ENCODE measurements around the gene MACO1. TPM values are rescaled to one million over a fixed set of nuclear protein-coding genes. Genes with fewer than 3 reads are reported as not detected.

The MACO1 gene
- total and polyA plus RNA-seq, 9 of the 15 experiments (the other 6 are each of a cell fraction or from before 2014, with no cell fraction given), result 4.6 to 28.4 (median 21.7) TPM

DNA sequence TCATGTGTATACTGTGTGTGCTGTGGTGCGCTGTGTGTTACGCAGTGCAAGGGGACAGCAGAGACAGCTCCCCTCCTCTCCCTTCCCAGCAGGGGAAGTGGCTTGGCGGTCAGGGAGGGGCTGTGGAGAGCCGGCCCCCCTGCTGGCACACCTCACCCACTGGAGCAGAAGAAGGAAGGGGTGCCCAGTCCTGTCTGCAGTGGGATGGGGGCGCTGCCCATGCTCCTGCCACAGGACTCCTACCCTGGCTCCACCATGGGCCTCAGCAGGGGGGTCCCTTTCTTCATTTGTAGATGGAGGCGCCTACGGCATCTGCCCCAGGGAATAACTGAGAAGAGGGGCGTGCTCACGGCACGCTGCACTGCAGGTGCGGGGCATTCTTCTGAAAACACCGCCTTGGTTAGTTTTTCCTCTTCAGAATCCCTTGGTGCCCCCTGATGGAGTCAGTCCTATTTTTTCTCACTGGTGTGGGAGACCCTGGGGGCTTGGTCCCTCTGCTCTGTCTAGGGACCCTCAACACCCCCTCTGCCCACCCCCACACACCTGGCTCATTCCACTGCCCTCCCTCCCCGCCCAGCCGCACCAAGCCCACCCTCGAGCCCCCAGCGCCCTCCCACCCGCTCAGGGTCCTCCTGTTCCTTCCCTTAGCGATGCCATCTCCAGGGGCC lies 99.0 kb downstream of the MACO1 start (continued):
- TF ChIP-seq ZBTB33 (CRISPR knock-in tag; IDR thresholded peaks at IDR 0.05), result peak; percentile 87
- no peak for TF ChIP-seq C11orf30 (IDR thresholded peaks at IDR 0.05; ENCODE audit: low read depth)
- no peak for TF ChIP-seq ZNF133 (CRISPR knock-in tag; IDR thresholded peaks at IDR 0.05)
- TF ChIP-seq TCF7L2 (IDR thresholded peaks at IDR 0.05; ENCODE audit: low read depth, low read length), result no peak
- TF ChIP-seq, protein P1, sequence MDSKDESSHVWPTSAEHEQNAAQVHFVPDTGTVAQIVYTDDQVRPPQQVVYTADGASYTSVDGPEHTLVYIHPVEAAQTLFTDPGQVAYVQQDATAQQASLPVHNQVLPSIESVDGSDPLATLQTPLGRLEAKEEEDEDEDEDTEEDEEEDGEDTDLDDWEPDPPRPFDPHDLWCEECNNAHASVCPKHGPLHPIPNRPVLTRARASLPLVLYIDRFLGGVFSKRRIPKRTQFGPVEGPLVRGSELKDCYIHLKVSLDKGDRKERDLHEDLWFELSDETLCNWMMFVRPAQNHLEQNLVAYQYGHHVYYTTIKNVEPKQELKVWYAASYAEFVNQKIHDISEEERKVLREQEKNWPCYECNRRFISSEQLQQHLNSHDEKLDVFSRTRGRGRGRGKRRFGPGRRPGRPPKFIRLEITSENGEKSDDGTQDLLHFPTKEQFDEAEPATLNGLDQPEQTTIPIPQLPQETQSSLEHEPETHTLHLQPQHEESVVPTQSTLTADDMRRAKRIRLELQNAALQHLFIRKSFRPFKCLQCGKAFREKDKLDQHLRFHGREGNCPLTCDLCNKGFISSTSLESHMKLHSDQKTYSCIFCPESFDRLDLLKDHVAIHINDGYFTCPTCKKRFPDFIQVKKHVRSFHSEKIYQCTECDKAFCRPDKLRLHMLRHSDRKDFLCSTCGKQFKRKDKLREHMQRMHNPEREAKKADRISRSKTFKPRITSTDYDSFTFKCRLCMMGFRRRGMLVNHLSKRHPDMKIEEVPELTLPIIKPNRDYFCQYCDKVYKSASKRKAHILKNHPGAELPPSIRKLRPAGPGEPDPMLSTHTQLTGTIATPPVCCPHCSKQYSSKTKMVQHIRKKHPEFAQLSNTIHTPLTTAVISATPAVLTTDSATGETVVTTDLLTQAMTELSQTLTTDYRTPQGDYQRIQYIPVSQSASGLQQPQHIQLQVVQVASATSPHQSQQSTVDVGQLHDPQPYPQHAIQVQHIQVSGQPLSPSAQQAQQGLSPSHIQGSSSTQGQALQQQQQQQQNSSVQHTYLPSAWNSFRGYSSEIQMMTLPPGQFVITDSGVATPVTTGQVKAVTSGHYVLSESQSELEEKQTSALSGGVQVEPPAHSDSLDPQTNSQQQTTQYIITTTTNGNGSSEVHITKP (IDR thresholded peaks at IDR 0.05; ENCODE audit: partially characterized antibody), result peak; percentile 64
- TF ChIP-seq ZNF740 (CRISPR knock-in tag; IDR thresholded peaks at IDR 0.05), result 0 out of 2 replicates have a peak, but pooled peaks have one; percentile 21
- no peak for TF ChIP-seq ZNF740 (tag; IDR thresholded peaks at IDR 0.05)
- TF ChIP-seq CBFA2T3 (IDR thresholded peaks at IDR 0.05), result no peak
- TF ChIP-seq, protein P2, sequence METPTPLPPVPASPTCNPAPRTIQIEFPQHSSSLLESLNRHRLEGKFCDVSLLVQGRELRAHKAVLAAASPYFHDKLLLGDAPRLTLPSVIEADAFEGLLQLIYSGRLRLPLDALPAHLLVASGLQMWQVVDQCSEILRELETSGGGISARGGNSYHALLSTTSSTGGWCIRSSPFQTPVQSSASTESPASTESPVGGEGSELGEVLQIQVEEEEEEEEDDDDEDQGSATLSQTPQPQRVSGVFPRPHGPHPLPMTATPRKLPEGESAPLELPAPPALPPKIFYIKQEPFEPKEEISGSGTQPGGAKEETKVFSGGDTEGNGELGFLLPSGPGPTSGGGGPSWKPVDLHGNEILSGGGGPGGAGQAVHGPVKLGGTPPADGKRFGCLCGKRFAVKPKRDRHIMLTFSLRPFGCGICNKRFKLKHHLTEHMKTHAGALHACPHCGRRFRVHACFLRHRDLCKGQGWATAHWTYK (CRISPR knock-in tag; IDR thresholded peaks at IDR 0.05), result no peak
- peak; percentile 40; the same call in 1 of the 2 replicates for TF ChIP-seq SPI1 (IDR thresholded peaks at IDR 0.05; ENCODE audit: borderline replicate concordance, low read depth, low read length)
- TF ChIP-seq MEF2D (tag; conservative IDR thresholded peaks at IDR 0.05; ENCODE audit: low read depth), result no peak
- TF ChIP-seq FOXA3 (CRISPR knock-in tag; conservative IDR thresholded peaks at IDR 0.05 in 1 of 2, IDR thresholded peaks at IDR 0.05 in 1 of 2), result no peak
- no peak for TF ChIP-seq SAP30 (IDR thresholded peaks at IDR 0.05; ENCODE audit: borderline replicate concordance, insufficient read depth, low read depth, low read length, poor library complexity, severe bottlenecking)
- TF ChIP-seq, protein P3, sequence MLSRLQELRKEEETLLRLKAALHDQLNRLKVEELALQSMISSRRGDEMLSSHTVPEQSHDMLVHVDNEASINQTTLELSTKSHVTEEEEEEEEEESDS (CRISPR knock-in tag; IDR thresholded peaks at IDR 0.05), result no peak
- TF ChIP-seq GTF2E2 (tag; IDR thresholded peaks at IDR 0.05), result no peak
- no peak for TF ChIP-seq ZNF41 (CRISPR knock-in tag; conservative IDR thresholded peaks at IDR 0.05)
- TF ChIP-seq MBD2 (IDR thresholded peaks at IDR 0.05; ENCODE audit: borderline replicate concordance, low read depth), result no peak
- no peak for TF ChIP-seq RBM22 (IDR thresholded peaks at IDR 0.05; ENCODE audit: low read depth, low read length, poor library complexity, severe bottlenecking)

Measured in K562 (cell line).